ENCODE measurements around the gene LRRC4C.

- no peak for TF ChIP-seq CTCF (IDR thresholded peaks at IDR 0.05)
- TF ChIP-seq POLR2AphosphoS5 (IDR thresholded peaks at IDR 0.05): no peak
- no peak for TF ChIP-seq POLR2A (IDR thresholded peaks at IDR 0.05)
These were observed 1065.9 kb downstream of the LRRC4C start for GRCh38 chr11:40393511-40393910.
